ENCODE results near the gene ST13.
A peak's percentile ranks its signal among the peaks of the same experiment; 100 is the strongest.
"Not testable (repeated sequence)": the region's sequence is repeated elsewhere in the genome, so short reads cannot be mapped to it uniquely, and the experiment has no call there.

The ST13 gene

DNA sequence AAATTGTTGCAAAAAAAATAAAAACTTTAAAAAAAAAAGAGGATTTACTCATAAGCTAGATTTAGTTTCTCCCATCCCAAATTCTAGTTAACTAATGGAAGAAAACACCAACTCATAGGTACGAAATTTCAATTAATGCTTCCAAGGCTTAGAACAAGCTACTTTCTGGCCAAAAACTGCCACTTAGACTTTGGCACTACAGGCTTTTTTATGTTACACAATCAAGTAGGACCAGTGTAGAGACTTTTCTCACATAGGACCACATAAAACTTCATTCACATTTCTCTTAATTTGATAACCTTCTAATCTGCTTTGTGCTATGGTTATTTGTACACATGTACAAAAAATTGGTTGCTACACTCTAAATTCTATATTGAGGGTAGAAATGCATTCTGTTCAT is 3.1 kb downstream of the ST13 start:
- H3K27ac ChIP-seq = peak overlapping the region in 1 of 21 experiments; percentile 44
- no peak overlapping the region for H3K4me3 ChIP-seq

GRCh38 chr22:40845816-40846215 is 10.6 kb downstream of the ST13 start:
- not testable (repeated sequence) for H3K4me3 ChIP-seq, H3K27ac ChIP-seq

DNA sequence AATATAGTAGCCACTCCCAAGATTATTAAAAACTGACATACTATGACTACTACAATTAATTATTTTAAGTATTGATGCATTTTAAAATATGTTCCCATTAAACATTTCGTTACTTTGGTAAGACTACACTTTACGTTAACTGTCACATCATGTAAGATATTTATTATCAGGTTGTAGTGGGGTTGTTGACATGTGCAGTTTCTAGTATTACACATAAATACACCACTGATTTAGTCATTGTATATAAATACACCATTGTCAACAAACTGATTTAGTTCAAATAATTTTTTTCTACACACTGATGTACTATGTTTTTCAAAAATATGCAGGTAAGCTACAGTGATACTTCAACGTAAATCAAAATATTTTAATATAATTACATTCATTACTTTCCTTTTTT is 11.5 kb downstream of the ST13 start:
- Histone ChIP-seq H3K27ac (no peak overlapping the region), H3K4me3 (no peak overlapping the region)

DNA sequence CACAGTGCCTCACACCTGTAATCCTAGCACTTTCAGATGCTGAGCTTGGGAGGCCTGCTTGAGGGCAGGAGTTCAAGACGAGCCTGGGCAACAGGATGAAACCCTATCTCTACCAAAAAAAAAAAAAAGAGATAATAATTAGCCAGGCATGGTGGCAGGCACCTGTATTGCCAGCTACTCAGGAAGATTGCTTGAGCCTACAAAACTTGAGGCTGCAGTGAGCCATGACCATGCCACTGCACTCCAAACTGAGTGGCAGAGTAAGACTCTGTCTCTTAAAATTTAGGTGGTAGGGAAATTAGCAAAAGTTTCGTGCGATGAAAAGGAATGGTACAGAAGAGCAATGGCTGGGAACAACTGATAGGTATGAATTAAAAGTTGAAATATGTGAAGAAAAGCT is 18.0 kb downstream of the ST13 start:
- no peak overlapping the region for H3K27ac ChIP-seq

GRCh38 chr22:40834619-40835018 is 21.8 kb downstream of the ST13 start:
- H3K4me3 ChIP-seq = no peak overlapping the region
- H3K27ac ChIP-seq = no peak overlapping the region

More for the DNA sequence above, 18.0 kb downstream of the ST13 start:
- H3K4me3 ChIP-seq = no peak overlapping the region

- no peak overlapping the region for H3K27ac ChIP-seq
- H3K4me3 ChIP-seq = no peak overlapping the region
Observed at GRCh38 chr22:40829131-40829530, 27.3 kb downstream of the ST13 start.

DNA sequence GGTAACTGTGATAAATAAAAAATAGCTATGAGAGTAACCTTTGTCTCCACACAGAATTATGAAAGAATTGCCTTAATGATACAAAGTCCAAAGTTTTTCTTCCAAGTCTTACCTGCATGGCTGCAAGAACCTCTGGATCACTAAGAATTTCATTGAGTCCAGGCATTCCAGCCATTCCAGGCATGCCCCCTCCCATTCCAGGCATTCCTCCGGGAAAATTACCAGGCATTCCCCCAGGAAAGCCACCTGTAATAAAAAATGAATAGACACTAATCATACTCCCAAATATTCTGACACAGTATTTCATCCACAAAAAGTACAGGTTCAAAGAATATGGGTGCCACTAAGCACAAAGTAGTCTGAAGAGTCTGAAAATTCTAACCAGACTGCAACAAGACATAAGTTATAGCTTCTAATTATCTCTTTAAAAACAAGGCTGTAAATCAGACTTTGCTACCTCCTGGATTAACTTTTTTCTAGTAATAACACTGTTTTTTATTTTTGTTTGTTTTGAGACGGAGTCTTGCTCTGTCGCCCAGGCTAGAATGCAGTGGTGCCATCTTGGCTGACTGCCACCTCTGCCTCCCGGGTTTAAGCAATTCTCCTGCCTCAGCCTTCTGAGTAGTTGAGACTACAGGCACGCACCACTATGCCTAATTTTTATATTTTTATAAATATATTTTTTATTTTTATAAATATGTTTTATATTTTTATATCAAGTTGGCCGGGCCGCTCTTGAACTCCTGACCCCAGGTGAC is 29.3 kb downstream of the ST13 start:
- Histone ChIP-seq H3K27ac (no peak overlapping the region), H3K4me3 (no peak overlapping the region)

- H3K27ac ChIP-seq, H3K4me3 ChIP-seq: not testable (repeated sequence)
Observed at GRCh38 chr22:40826292-40826691, 30.1 kb downstream of the ST13 start.

- Histone ChIP-seq H3K27ac (no peak overlapping the region), H3K4me3 (no peak overlapping the region)
Observed at GRCh38 chr22:40823426-40823825, 33.0 kb downstream of the ST13 start.

DNA sequence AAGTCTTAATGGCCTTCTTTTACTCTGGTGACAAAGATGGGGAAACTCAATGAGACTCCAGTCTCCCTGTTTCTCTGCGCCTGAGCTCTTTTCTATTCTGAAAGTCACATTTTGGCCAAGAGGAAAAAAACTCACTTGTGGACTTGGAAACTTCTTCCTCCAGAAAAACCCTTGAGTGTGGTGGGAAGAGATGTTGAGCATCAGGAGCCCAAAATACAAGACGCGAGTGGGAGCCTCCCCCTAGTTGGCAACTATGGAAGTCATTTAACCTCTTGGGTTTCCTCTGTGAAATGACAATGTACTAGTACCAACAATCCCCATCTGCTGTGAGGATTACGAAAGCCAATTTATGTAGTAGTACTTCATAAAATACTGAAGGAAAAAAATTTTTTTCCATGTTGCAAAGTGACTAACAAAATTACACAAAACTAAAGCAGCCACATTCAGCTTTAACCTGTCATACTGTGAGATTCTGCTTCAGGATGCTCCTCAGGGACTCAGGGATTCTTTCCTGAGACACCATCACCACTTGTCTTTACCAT is 36.8 kb downstream of the ST13 start:
- Histone ChIP-seq H3K27ac (peak overlapping the region in 18 of 21 experiments; percentile 37 to 90 (median 82)), H3K4me3 (peak overlapping the region; percentile 59 to 96 (median 81))

- Histone ChIP-seq H3K4me3 (peak within 1 kb of the TSS; percentile 59 to 96 (median 81)), H3K27ac (peak within 1 kb of the TSS in 20 of 21 experiments; percentile 51 to 90 (median 82))
Observed at GRCh38 chr22:40818747-40819598, 37.5 kb downstream of the ST13 start, which contains the start of gene SLC25A17. SLC25A17 (minus strand) TSS chr22:40819346; CDS start chr22:40819248, 98 bp downstream.

DNA sequence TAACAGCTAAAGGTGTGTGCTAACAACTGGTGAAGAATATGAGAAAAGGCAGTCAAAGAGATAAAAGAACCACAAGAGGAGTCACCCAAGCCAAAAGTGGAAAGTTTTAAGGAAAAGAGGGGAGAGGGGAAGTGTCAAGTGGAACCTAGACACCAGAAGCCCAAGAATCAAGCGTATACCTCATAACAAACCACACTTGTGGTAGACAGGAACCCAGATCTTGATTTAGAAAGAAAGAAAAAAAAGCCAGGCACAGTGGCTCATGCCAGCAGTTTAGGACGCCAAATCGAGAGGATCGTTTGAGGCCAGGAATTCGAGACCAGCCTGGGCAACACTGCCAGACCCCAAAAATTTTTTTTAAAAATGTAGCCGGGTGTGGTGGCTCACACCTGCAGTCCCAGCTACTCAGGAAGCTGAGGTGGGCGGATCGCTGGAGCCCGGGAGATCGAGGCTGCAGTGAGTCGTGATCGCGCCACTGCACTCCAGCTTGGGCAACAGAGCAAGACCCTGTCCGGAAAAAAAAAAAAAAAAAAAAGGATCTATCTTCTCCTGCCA is 38.2 kb downstream of the ST13 start:
- Histone ChIP-seq H3K27ac (peak overlapping the region in 10 of 21 experiments; percentile 51 to 90 (median 81)), H3K4me3 (peak overlapping the region; percentile 59 to 96 (median 81))

- no peak overlapping the region for H3K4me3 ChIP-seq
- peak overlapping the region in 1 of 21 experiments; percentile 83 for H3K27ac ChIP-seq
Observed at GRCh38 chr22:40817737-40818136, 38.7 kb downstream of the ST13 start.

DNA sequence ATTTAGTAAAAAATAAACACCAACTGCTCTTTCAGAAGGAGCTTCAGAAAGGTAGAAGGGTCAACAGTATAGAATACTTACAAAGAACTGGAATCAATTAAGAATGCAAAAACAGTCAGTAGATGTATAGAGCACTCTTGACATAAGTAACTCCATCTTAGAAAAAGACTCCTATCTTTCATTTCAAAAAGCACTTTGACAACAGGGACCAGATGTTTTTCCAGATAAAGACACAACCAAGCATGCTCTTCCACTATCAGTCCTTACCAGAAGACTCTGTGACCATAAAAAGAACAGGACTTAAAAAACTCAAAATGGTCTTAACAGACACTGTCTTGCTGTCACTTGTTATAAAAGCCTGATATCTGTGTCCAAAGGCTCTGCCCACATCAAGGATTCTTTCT is 42.5 kb downstream of the ST13 start:
- H3K27ac ChIP-seq = no peak overlapping the region

DNA sequence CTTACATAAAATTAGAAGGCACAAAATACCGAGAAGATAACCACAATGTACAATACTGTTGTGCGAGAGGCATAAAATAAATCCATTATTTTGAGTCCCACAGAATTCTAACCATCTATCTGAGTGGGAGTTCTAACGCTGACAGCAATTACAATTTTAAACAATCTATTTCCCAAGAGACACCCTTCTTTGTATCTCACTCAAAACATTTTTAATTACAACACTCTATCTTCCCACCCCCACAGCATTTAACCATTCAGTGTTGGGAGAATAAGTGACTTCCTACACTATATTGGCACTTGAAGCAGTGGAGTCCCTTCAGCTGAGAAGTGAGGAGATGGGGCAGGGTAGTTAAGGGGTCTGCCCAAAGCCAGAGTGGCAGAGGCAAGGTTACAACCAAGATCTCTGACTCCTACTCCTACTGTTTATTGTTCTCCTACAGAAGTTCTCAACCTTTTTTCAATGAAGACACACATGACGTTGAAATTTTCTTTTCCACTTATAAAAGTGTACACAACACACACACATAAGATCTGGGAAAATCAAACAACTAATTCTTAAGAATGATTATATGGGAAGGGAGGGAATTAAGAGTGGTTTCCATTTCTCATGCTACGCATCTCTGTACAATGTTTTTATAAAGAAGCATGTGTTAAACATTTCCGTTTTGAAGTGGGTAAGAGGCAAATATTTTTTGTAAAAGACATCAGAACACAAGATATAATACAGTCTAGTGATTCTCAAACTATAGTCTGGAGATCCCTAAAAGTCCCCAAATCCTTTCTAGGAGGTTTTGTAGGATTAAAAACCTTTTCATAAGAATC is 48.2 kb downstream of the ST13 start:
- no peak overlapping the region for H3K4me3 ChIP-seq
- no peak overlapping the region for H3K27ac ChIP-seq

More for the DNA sequence above, 42.5 kb downstream of the ST13 start:
- H3K4me3 ChIP-seq = no peak overlapping the region

DNA sequence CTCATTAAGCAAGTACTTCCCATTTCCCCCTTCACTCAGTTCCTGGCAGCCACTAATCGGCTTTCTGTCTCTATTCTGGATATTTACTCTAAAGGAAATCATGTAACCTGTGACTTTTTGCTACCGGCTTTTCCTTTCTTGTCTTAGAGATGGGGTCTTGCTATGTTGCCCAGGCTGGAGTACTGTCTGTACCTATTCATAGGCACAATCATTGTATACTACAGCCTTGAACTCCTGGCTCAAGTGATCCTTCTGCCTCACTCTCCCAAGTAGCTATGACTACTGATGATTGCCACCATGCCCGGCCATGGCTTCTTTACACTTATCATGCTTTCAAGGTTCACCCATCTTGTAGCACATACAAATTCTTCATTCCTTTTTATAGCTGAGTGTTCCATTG is 49.7 kb downstream of the ST13 start:
- Histone ChIP-seq H3K27ac (no peak overlapping the region), H3K4me3 (no peak overlapping the region)

DNA sequence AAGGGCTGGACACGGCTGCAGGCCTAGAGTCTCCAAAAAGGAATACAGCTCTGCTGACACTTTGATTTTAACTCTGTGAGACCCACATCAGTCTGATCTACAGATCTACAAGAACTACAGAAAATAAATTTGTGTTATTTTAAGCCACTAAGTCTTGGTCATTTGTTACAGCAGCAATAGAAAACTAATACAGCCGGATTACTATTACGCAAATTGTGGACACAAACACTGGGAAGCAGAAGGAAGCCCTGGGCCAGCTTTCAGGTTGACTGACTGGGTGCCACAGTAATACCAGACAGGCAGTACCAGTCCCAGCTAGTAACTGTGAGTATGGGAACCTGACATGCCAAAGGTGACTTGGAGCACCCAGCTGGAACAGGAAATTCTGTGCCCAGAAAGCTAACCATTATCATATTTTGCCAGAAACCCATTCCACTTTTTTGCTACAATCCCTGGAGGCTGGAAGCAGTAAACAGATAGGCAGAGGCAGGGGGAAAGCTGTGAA is 50.7 kb downstream of the ST13 start:
- Histone ChIP-seq H3K27ac (no peak overlapping the region), H3K4me3 (no peak overlapping the region)

GRCh38 chr22:40805239-40805638 is 51.2 kb downstream of the ST13 start:
- H3K4me3 ChIP-seq = no peak overlapping the region
- no peak overlapping the region for H3K27ac ChIP-seq

DNA sequence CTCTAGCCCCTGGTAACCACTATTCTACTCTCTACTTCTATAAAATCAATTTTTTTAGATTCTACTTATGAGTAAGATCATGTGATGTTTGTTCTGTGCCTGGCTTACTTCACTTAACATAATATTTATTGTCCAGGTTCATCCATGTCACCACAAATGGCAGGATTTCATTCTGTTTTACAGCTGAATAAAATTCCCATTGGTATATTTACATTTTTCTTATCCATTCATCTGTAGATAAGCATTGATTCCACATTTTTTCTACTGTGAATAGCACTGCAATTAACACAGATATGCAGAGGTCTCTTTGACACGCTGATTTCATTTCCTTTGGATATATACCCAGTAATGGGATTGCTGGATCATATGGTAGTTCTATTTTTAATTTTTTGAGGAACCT is 53.1 kb downstream of the ST13 start:
- no peak overlapping the region for H3K4me3 ChIP-seq
- H3K27ac ChIP-seq = no peak overlapping the region
